ENCODE data around the gene FEM1A.

GRCh38 chr19:4832776-4833175, 41.2 kb downstream of the FEM1A start:
- TF ChIP-seq POLR2A (IDR thresholded peaks at IDR 0.05; ENCODE audit: control extremely low read depth in 1 of 2, low read depth in 2 of 2, low read length in 2 of 2) (no peak), CTCF (IDR thresholded peaks at IDR 0.05; ENCODE audit: control extremely low read depth in 1 of 3, insufficient read depth in 1 of 3, low read depth in 1 of 3, low read length in 3 of 3) (no peak), TAF1 (IDR thresholded peaks at IDR 0.05; ENCODE audit: low read depth, low read length) (no peak), ATF3 (IDR thresholded peaks at IDR 0.05; ENCODE audit: insufficient read depth, low read depth, low read length) (no peak), POLR2AphosphoS5 (IDR thresholded peaks at IDR 0.05; ENCODE audit: low read depth, low read length) (no peak)

Data from H1 (cell line).